Measurements from ENCODE around the gene MTMR10.

DNA sequence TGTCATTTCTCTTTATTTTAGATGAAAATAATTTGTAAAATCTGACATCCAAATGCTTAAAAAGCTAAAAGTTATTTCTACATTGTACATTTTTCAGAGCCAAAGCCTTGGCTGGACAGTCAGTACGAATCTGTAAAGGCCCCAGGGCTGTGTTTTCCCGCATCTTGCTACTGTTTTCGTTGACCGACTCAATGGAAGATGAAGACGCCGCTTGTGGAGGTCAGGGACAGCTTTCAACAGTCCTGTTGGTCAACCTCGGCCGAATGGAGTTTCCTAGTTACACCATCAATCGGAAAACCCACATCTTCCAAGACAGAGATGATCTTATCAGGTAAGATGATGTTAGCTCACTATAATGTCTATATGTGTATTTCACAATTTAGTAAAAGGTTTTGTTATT, 77.7 kb downstream of the MTMR10 start:
- TF ChIP-seq, protein P1, sequence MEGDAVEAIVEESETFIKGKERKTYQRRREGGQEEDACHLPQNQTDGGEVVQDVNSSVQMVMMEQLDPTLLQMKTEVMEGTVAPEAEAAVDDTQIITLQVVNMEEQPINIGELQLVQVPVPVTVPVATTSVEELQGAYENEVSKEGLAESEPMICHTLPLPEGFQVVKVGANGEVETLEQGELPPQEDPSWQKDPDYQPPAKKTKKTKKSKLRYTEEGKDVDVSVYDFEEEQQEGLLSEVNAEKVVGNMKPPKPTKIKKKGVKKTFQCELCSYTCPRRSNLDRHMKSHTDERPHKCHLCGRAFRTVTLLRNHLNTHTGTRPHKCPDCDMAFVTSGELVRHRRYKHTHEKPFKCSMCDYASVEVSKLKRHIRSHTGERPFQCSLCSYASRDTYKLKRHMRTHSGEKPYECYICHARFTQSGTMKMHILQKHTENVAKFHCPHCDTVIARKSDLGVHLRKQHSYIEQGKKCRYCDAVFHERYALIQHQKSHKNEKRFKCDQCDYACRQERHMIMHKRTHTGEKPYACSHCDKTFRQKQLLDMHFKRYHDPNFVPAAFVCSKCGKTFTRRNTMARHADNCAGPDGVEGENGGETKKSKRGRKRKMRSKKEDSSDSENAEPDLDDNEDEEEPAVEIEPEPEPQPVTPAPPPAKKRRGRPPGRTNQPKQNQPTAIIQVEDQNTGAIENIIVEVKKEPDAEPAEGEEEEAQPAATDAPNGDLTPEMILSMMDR (conservative IDR thresholded peaks at IDR 0.05; ENCODE audit: low read depth, low read length): no peak
- TF ChIP-seq EZH2 (IDR thresholded peaks at IDR 0.05; ENCODE audit: borderline replicate concordance, low read depth, low read length, poor library complexity, severe bottlenecking): no peak

Data from A673 (cell line).